GM18508 (cell line): ENCODE data around the gene CYP2B6.
"Not testable (repeated sequence)": the region's sequence is repeated elsewhere in the genome, so short reads cannot be mapped to it uniquely, and the experiment has no call there.

ENCODE experiments used
- ATAC-seq: cut with Tn5 transposase; IDR thresholded peaks from one replicate; pipeline ENCODE4 v1.9.1; 2021; ENCODE audit warnings: moderate number of reproducible peaks; ENCODE audit not compliant: insufficient read depth, unreplicated experiment

CYP2B6 gene

GRCh38 chr19:41029524-41030432 lies 38.7 kb downstream of the CYP2B6 start:
- no peak for ATAC-seq

GRCh38 chr19:41030651-41031050 lies 39.6 kb downstream of the CYP2B6 start:
- no peak for ATAC-seq

- no peak for ATAC-seq
Measured at GRCh38 chr19:41031916-41032315, 40.8 kb downstream of the CYP2B6 start.

- ATAC-seq = not testable (repeated sequence)
Measured at GRCh38 chr19:41033324-41033723, 42.2 kb downstream of the CYP2B6 start.

- no peak for ATAC-seq
Measured at GRCh38 chr19:41039806-41040205, 48.7 kb downstream of the CYP2B6 start.

GRCh38 chr19:41045095-41045494 lies 54.0 kb downstream of the CYP2B6 start:
- ATAC-seq = not testable (repeated sequence)

- no peak for ATAC-seq
Measured at GRCh38 chr19:41050426-41050825, 59.3 kb downstream of the CYP2B6 start.

- ATAC-seq = not testable (repeated sequence)
Measured at GRCh38 chr19:41052162-41052561, 61.1 kb downstream of the CYP2B6 start.

GRCh38 chr19:41053331-41053730 lies 62.2 kb downstream of the CYP2B6 start:
- ATAC-seq = not testable (repeated sequence)

- ATAC-seq = no peak
Measured at GRCh38 chr19:41064974-41065569, 74.0 kb downstream of the CYP2B6 start.
